ENCODE measurements around the gene MAGEA10. TPM values are rescaled to one million over a fixed set of nuclear protein-coding genes. Genes with fewer than 3 reads are reported as not detected.

MAGEA10 gene
- total RNA-seq, 1 donor, result not detected

GRCh38 chrX:152157042-152157441 is 18.7 kb upstream of the MAGEA10 start:
- no peak for DNase-seq (ENCODE audit: low read depth)
- TF ChIP-seq, protein P1, sequence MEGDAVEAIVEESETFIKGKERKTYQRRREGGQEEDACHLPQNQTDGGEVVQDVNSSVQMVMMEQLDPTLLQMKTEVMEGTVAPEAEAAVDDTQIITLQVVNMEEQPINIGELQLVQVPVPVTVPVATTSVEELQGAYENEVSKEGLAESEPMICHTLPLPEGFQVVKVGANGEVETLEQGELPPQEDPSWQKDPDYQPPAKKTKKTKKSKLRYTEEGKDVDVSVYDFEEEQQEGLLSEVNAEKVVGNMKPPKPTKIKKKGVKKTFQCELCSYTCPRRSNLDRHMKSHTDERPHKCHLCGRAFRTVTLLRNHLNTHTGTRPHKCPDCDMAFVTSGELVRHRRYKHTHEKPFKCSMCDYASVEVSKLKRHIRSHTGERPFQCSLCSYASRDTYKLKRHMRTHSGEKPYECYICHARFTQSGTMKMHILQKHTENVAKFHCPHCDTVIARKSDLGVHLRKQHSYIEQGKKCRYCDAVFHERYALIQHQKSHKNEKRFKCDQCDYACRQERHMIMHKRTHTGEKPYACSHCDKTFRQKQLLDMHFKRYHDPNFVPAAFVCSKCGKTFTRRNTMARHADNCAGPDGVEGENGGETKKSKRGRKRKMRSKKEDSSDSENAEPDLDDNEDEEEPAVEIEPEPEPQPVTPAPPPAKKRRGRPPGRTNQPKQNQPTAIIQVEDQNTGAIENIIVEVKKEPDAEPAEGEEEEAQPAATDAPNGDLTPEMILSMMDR (IDR thresholded peaks at IDR 0.05; ENCODE audit: insufficient read depth, low read length), result no peak
- no peak overlapping the region for H3K4me3 ChIP-seq (ENCODE audit: low read depth, low read length)

GRCh38 chrX:152155766-152156310 is 17.5 kb upstream of the MAGEA10 start:
- no peak overlapping the region for H3K4me3 ChIP-seq (ENCODE audit: low read depth, low read length)
- TF ChIP-seq, protein P1 (IDR thresholded peaks at IDR 0.05; ENCODE audit: insufficient read depth, low read length), result no peak

GRCh38 chrX:152154050-152154449 is 15.7 kb upstream of the MAGEA10 start:
- no peak for DNase-seq (ENCODE audit: low read depth)
- TF ChIP-seq, protein P1 (IDR thresholded peaks at IDR 0.05; ENCODE audit: insufficient read depth, low read length), result no peak
- H3K4me3 ChIP-seq (ENCODE audit: low read depth, low read length), result no peak overlapping the region

More at GRCh38 chrX:152155766-152156310, 17.5 kb upstream of the MAGEA10 start:
- no peak for DNase-seq (ENCODE audit: low read depth)

DNA sequence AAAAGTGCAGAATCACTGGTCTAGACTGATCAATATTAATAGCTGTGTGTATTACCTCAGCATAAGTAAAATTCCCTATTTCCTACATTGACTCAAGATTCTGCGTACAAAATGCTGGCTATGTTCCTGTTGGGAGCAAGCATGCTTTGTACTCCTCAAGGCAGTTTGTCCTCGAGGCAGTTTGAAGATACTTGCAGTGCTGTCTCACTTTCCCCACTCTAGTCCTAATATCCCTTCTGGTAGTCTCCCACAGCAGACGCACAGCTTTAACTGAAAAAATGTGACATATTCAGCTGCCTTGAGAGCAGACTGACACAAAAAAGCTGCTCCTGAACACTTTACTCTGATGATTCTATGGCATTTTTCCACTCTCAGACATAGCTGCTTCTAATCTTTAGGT is 12.9 kb upstream of the MAGEA10 start:
- TF ChIP-seq, protein P1 (IDR thresholded peaks at IDR 0.05; ENCODE audit: insufficient read depth, low read length), result no peak
- no peak for DNase-seq (ENCODE audit: low read depth)
- H3K4me3 ChIP-seq (ENCODE audit: low read depth, low read length), result no peak overlapping the region

DNA sequence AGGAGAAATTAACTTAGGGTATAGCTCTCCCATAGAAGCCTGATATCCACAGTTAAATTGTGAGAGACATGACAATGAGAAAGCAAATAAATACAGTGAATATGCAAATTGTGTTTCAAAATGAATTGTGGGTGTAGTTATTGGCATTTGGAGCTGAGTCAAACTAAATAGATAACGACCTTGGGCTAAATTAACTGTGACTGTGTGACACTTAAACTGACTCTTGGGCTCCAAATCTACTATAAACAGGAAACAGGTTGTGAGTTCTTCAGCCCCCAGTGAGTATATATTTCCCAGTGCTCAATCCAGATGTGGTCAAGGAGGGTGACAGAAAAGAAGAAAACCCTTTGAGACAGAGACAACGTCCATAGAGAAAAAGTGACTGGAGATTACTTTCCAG is 11.3 kb upstream of the MAGEA10 start:
- H3K4me3 ChIP-seq (ENCODE audit: low read depth, low read length), result no peak overlapping the region
- no peak for DNase-seq (ENCODE audit: low read depth)
- TF ChIP-seq, protein P1 (IDR thresholded peaks at IDR 0.05; ENCODE audit: insufficient read depth, low read length), result no peak

- TF ChIP-seq, protein P1 (IDR thresholded peaks at IDR 0.05; ENCODE audit: insufficient read depth, low read length), result no peak
- no peak for DNase-seq (ENCODE audit: low read depth)
- no peak overlapping the region for H3K4me3 ChIP-seq (ENCODE audit: low read depth, low read length)
Observed at GRCh38 chrX:152139589-152139988, 1.2 kb upstream of the MAGEA10 start.

Data from fibroblast of the aortic adventitia (primary cell).